ENCODE measurements around the gene RASGRF1. TPM values are rescaled to one million over a fixed set of nuclear protein-coding genes. Genes with fewer than 3 reads are reported as not detected.

The RASGRF1 gene
- total and polyA plus RNA-seq, 2 experiments from 2014 or later, result 0.05 to 0.24 TPM

- H3K4me1 Mint-ChIP-seq, result peaks cover 27% of the 10 kb centered on the region
- H3K79me2 ChIP-seq (replicated peaks; ENCODE audit: insufficient read depth), result peaks cover 25% of the 10 kb centered on the region
Observed at GRCh38 chr15:78910271-78910670, 180.3 kb downstream of the RASGRF1 start.

More at GRCh38 chr15:78910271-78910670, 180.3 kb downstream of the RASGRF1 start:
- Mint-ChIP-seq H3K9me3 (no peaks in the 10 kb centered on the region), H3K36me3 (ENCODE audit: low read depth) (peaks cover 49% of the 10 kb centered on the region), H3K27ac (peak overlapping the region; percentile 48; the same call in 1 of the 2 replicates), H3K27me3 (ENCODE audit: insufficient read depth, low read depth, poor library complexity) (peaks cover 8% of the 10 kb centered on the region), H3K4me3 (no peak overlapping the region)
- Histone ChIP-seq H3F3A (replicated peaks; ENCODE audit: low read depth) (peaks cover 16% of the 10 kb centered on the region; the same call in 1 of the 2 replicates), H3K4me3 (no peak overlapping the region), H4K20me1 (replicated peaks; ENCODE audit: insufficient read depth) (peaks cover 40% of the 10 kb centered on the region), H3K27me3 (ENCODE audit: insufficient read depth) (no peaks in the 10 kb centered on the region), H2AFZ (no peak overlapping the region), H3K4me2 (no peak overlapping the region), H3K4me1 (ENCODE audit: insufficient read depth) (peaks cover 3% of the 10 kb centered on the region; the same call in 1 of the 2 replicates), H3K36me3 (ENCODE audit: insufficient read depth) (peaks cover 8% of the 10 kb centered on the region), H3K27ac (ENCODE audit: low read depth) (no peak overlapping the region), H3K9me2 (ENCODE audit: insufficient read depth) (no peaks in the 10 kb centered on the region)
- no peak for DNase-seq (ENCODE audit: low spot score)
- ATAC-seq, result no peak
- TF ChIP-seq CTCF (conservative IDR thresholded peaks at IDR 0.05; ENCODE audit: low read depth in 2 of 2) (no peak), REST (IDR thresholded peaks at IDR 0.05; ENCODE audit: unreplicated experiment) (no peak), NANOG (IDR thresholded peaks at IDR 0.05; ENCODE audit: borderline replicate concordance) (no peak), EZH2 (IDR thresholded peaks at IDR 0.05; ENCODE audit: low read depth, unreplicated experiment) (no peak), EZH2phosphoT487 (IDR thresholded peaks at IDR 0.05; ENCODE audit: unreplicated experiment) (no peak), CREB1 (CRISPR knock-in tag; IDR thresholded peaks at IDR 0.05; ENCODE audit: low read depth) (no peak)

Other genes starting within 250 kb of the RASGRF1 start
- 491 and 520 TPM in 2 replicates for gene MORF4L1, start 217.9 kb downstream of the RASGRF1 start, total RNA-seq (2014; rRNA removed; shearing (Covaris generic))
- gene MORF4L1, start 217.9 kb downstream of the RASGRF1 start, polyA plus RNA-seq (2016; fragmentation: Nextera tagmentation; extraction: Ambion mirVana), result 571 and 611 TPM in 2 replicates
- 19.7 and 41.2 TPM in 2 replicates for gene CTSH, start 145.7 kb downstream of the RASGRF1 start, total RNA-seq (2014; rRNA removed; shearing (Covaris generic))
- gene CTSH, start 145.7 kb downstream of the RASGRF1 start, polyA plus RNA-seq (2016; fragmentation: Nextera tagmentation; extraction: Ambion mirVana), result 18.2 and 19.9 TPM in 2 replicates
- not detected in 2 replicates for gene ANKRD34C, start 191.9 kb upstream of the RASGRF1 start, total RNA-seq (2014; rRNA removed; shearing (Covaris generic))
- gene ANKRD34C, start 191.9 kb upstream of the RASGRF1 start, polyA plus RNA-seq (2016; fragmentation: Nextera tagmentation; extraction: Ambion mirVana), result not detected in 2 replicates
- 49.2 and 55.0 TPM in 2 replicates for gene TMED3, start 220.3 kb upstream of the RASGRF1 start, total RNA-seq (2014; rRNA removed; shearing (Covaris generic))
- 33.7 and 40.0 TPM in 2 replicates for gene TMED3, start 220.3 kb upstream of the RASGRF1 start, polyA plus RNA-seq (2016; fragmentation: Nextera tagmentation; extraction: Ambion mirVana)

All from GM23338 (cell line).